ENCODE data around the gene ZSCAN30. TPM values are rescaled to one million over a fixed set of nuclear protein-coding genes. Genes with fewer than 3 reads are reported as not detected.

ZSCAN30 gene
- total RNA-seq, 1 donor from 2014 or later, result 12.0 TPM

DNA sequence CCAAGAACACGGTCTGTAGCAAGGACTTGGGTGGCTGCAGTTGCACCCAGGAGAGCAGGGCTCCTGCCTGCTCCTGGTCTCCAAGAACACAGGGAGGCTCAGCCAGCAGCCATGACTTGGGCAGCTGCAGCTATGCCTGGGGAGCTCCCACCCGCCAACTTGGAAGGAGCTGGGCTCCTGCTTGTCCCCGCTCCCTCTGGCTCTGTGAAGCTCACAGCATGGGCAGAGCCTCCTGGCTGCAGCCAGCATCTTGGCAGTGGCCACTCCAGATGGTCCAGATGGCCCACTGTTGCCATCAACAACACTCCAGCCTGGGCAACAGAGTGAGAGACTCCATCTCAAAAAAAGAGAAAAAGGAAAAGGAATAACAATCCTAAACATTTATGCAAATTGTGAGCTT is 5.2 kb downstream of the ZSCAN30 start:
- peak; percentile 17 for ATAC-seq (ENCODE audit: poor library complexity)

GRCh38 chr18:35283923-35284794 is 5.9 kb downstream of the ZSCAN30 start:
- ATAC-seq (ENCODE audit: poor library complexity) (peak; percentile 83), DNase-seq (peak; percentile 69)
- intact Hi-C loops (cut with DNase I), result no loop called here

More for the DNA sequence above, 5.2 kb downstream of the ZSCAN30 start:
- no peak for DNase-seq
- intact Hi-C loops (cut with DNase I), result no loop called here

GRCh38 chr18:35282353-35282752 is 7.7 kb downstream of the ZSCAN30 start:
- DNase-seq (no peak), ATAC-seq (ENCODE audit: poor library complexity) (no peak)
- intact Hi-C loops (cut with DNase I), result no loop called here

DNA sequence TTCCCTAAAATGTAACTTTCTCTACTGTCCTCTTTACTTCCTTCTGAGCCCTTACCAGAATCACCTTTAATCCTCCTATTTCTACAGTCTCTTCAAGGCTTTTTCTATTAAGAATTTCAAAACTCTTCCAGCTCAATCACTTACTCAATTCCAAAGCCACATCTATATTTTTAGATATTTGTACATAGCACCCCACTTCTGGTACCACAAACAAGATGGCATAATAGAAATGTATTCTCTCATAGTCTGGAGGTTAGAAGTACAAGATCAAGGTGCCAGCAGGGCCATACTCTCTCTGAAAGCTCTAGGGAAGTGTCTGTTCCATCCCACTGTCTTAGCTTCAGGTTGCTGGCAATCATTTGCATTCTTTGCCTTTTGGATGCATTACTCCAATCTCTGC is 11.1 kb downstream of the ZSCAN30 start:
- intact Hi-C loops (cut with DNase I), result no loop called here
- no peak for DNase-seq

DNA sequence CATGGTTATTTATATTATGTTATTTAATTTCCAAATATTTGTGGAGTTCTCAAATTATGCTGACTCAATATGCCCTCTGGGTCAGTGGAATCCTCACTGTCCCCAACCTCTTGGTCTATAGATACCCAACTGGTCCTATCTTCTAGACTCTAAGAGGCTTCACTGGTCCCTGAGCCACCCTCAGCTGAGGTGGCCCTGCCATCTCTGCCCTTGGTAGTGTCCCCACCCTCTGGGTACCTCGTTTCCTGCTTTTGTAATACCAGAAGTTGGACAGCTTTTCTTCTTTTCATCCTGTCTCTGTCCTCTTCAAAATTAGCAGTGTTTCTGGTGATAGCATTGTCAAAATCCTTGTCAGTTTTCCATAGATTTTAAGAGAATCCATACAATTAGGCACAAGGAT is 11.9 kb downstream of the ZSCAN30 start:
- ATAC-seq (ENCODE audit: poor library complexity) (no peak), DNase-seq (no peak)
- intact Hi-C loops (cut with DNase I), result no loop called here

More for the DNA sequence above, 11.1 kb downstream of the ZSCAN30 start:
- no peak for ATAC-seq (ENCODE audit: poor library complexity)

GRCh38 chr18:35277633-35278032 is 12.4 kb downstream of the ZSCAN30 start:
- ATAC-seq (ENCODE audit: poor library complexity) (no peak), DNase-seq (no peak)
- intact Hi-C loops (cut with DNase I), result no loop called here

GRCh38 chr18:35276267-35276666 is 13.8 kb downstream of the ZSCAN30 start:
- intact Hi-C loops (cut with DNase I), result no loop called here
- ATAC-seq (ENCODE audit: poor library complexity) (no peak), DNase-seq (no peak)

DNA sequence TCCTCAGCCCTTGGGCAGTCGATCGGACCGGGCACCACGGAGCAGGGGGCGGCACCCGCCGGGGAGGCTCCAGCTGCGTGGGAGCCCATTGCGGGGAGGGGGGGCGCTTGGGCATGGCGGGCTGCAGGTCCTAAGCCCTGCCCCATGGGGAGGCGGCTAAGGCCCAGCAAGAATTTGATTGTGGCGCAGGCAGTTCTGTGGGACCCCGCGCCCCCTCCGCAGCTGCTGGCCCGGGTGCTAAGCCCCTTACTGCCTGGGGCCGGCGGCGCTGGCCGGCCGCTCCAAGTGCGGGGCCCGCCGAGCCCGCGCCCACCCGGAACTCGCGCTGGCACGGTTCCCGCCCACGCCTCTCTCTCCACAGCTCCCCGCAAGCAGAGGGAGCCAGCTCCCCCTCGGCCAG is 18.4 kb downstream of the ZSCAN30 start:
- DNase-seq (no peak), ATAC-seq (ENCODE audit: poor library complexity) (no peak)
- intact Hi-C loops (cut with DNase I), result no loop called here

- intact Hi-C loops (cut with DNase I), result no loop called here
Observed at GRCh38 chr18:35268821-35269220, 21.2 kb downstream of the ZSCAN30 start.

DNA sequence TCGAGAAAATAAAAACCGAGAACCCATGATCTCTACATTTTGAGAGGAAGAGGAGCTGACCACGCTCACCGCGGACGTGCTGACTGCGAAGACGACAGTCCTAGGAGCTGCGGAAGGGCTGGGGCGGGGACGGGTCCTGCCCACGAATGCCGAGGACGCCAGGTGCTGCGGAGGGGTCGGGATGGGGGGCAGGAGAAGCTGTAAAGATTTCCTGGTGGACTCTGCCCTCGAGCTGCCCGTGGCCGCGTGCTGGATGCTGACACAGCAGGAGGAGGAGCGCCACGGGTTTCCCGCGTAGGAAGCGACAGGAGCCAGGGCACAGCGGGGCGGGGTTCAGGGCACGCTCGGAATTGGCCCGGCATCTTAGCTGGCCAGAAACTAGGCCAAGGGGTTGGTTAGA is 22.2 kb downstream of the ZSCAN30 start:
- intact Hi-C loops (cut with DNase I), result no loop called here
- peak; percentile 61 for DNase-seq
- peak; percentile 36 for ATAC-seq (ENCODE audit: poor library complexity)

More at GRCh38 chr18:35268821-35269220, 21.2 kb downstream of the ZSCAN30 start:
- ATAC-seq (ENCODE audit: poor library complexity), result no peak
- no peak for DNase-seq

DNA sequence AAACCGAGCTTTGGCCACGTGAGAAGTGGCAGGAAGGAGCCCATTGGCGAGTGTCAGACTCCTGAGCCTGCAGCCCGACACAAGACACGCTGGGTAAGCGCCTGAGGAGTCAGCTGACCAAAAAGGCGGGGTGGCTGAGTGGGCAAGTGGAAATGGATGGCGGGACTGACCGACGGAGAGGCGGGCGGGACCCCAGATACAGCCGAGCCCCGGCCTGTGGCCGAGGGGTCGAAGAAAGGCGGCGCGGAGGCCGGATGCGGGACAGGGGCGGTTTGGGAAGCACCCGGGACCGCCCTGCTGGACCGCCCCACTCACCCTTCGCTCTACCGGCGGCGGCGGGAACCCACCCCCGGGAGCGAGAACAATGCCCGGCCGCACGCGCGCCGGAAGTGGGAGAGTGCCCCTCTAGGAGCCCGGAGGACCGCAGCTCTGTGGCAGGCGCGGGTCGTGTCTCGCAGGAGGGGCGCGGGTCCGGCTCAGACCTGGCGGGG is 22.8 kb downstream of the ZSCAN30 start:
- peak; percentile 99 for ATAC-seq (ENCODE audit: poor library complexity)
- DNase-seq, result peak; percentile 89
- intact Hi-C loops (cut with DNase I), result no loop called here

DNA sequence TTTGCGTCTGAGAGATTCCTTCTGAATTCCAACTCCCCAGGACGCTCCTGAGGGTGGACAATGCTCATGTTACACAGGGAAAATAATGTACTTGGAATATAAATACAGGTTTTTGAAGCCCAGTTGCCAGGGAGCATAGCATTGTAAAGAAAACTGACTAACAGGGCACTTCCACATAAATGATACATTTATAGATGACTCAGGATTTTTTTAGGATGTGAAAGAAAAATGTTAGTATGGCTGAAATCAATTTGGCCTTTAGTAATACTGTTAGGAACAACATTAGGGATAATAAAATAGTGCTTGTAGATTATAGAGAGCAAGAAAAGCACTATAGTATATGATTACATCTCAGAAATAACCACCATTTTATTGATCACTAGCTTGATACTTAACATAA is 25.6 kb downstream of the ZSCAN30 start:
- intact Hi-C loops (cut with DNase I), result no loop called here
- ATAC-seq (ENCODE audit: poor library complexity), result no peak

GRCh38 chr18:35256947-35257346 is 33.1 kb downstream of the ZSCAN30 start:
- DNase-seq (no peak), ATAC-seq (ENCODE audit: poor library complexity) (no peak)
- intact Hi-C loops (cut with DNase I), result no loop called here

More for the DNA sequence above, 25.6 kb downstream of the ZSCAN30 start:
- no peak for DNase-seq

- DNase-seq (no peak), ATAC-seq (ENCODE audit: poor library complexity) (no peak)
- intact Hi-C loops (cut with DNase I), result no loop called here
Observed at GRCh38 chr18:35253655-35254287, 36.3 kb downstream of the ZSCAN30 start.

- ATAC-seq (ENCODE audit: poor library complexity), result no peak
- no peak for DNase-seq
- intact Hi-C loops (cut with DNase I), result no loop called here
Observed at GRCh38 chr18:35252466-35252865, 37.6 kb downstream of the ZSCAN30 start.

- no peak for ATAC-seq (ENCODE audit: poor library complexity)
- no peak for DNase-seq
- intact Hi-C loops (cut with DNase I), result no loop called here
Observed at GRCh38 chr18:35248429-35248828, 41.6 kb downstream of the ZSCAN30 start.

- no peak for DNase-seq
- intact Hi-C loops (cut with DNase I), result no loop called here
- no peak for ATAC-seq (ENCODE audit: poor library complexity)
Observed at GRCh38 chr18:35247412-35248249, 42.4 kb downstream of the ZSCAN30 start.

GRCh38 chr18:35246831-35247230 is 43.2 kb downstream of the ZSCAN30 start:
- intact Hi-C loops (cut with DNase I), result no loop called here
- no peak for ATAC-seq (ENCODE audit: poor library complexity)

GRCh38 chr18:35245719-35246317 is 44.2 kb downstream of the ZSCAN30 start:
- DNase-seq (no peak), ATAC-seq (ENCODE audit: poor library complexity) (no peak)
- intact Hi-C loops (cut with DNase I), result no loop called here

More at GRCh38 chr18:35246831-35247230, 43.2 kb downstream of the ZSCAN30 start:
- no peak for DNase-seq

Data from Right ventricle myocardium superior (tissue), 1 donor.